Measurements from ENCODE around the gene SUSD1.

DNA sequence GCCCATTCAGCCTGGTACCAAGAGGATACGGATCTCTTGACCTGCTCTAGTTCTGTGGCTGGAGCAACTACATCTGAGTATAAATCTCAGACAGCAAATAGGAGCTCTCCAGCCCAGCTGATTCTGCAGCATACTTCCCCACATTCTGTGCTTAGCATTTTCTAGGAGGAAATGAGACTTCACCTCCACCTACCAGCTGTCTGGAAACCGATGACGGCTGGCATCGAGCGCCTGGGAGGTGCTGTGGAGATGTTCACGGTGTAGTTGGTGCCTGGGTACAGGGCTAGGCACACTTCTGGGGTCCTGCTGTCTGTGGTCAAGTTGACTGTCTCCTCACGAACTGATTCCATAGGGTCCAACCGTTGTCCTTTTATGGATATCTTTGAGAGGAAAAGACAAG, 63.6 kb downstream of the SUSD1 start:
- TF ChIP-seq CTCF (IDR thresholded peaks at IDR 0.05) (no peak), POLR2AphosphoS5 (IDR thresholded peaks at IDR 0.05) (no peak), EP300 (IDR thresholded peaks at IDR 0.05) (no peak), POLR2A (IDR thresholded peaks at IDR 0.05) (no peak)
